Measurements from ENCODE around the gene VPS52.

The VPS52 gene

GRCh38 chr6:33203443-33204164, 68.1 kb downstream of the VPS52 start:
- ChIA-PET POLR2A (interaction anchor here (1.2 kb wide), 2 partner anchors 74 to 232 kb away, joined by 3 read pairs; no protein-coding TSS in a partner anchor), CTCF (no interaction called here)
- DNase-seq (ENCODE audit: extremely low spot score), result no peak
- TF ChIP-seq SUZ12 (IDR thresholded peaks at IDR 0.05) (no peak), PKNOX1 (IDR thresholded peaks at IDR 0.05) (no peak), HDGF (IDR thresholded peaks at IDR 0.05; ENCODE audit: borderline replicate concordance) (no peak), TARDBP (IDR thresholded peaks at IDR 0.05) (no peak), BHLHE40 (IDR thresholded peaks at IDR 0.05; ENCODE audit: borderline replicate concordance) (no peak), ARNT (IDR thresholded peaks at IDR 0.05) (no peak), FOXK2 (IDR thresholded peaks at IDR 0.05) (no peak), L3MBTL2 (conservative IDR thresholded peaks at IDR 0.05) (no peak)

DNA sequence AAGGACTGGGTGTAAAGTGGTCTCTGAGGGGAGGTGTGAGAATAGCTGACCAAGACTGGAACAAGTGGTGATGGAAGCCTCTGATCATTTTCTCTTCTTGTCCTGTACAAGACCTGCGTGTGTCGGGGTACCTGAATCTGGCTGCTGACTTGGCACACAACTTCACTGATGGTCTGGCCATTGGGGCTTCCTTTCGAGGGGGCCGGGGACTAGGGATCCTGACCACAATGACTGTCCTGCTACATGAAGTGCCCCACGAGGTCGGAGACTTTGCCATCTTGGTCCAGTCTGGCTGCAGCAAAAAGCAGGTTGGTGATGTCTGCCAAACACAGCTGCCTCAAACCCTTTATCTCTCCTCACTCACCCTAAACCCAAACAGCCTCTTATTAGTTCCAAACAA, 68.9 kb downstream of the VPS52 start:
- TF ChIP-seq CTBP1 (IDR thresholded peaks at IDR 0.05; ENCODE audit: borderline replicate concordance), result no peak
- no peak for TF ChIP-seq SP1 (IDR thresholded peaks at IDR 0.05)
- no peak for TF ChIP-seq FOXA1 (IDR thresholded peaks at IDR 0.05)
- no peak for TF ChIP-seq ZNF384 (IDR thresholded peaks at IDR 0.05)
- no peak for TF ChIP-seq FOXM1 (IDR thresholded peaks at IDR 0.05; ENCODE audit: borderline replicate concordance)
- TF ChIP-seq L3MBTL2 (conservative IDR thresholded peaks at IDR 0.05), result no peak
- TF ChIP-seq FOXK2 (IDR thresholded peaks at IDR 0.05), result no peak
- no peak for TF ChIP-seq PKNOX1 (IDR thresholded peaks at IDR 0.05)
- no peak for TF ChIP-seq NFRKB (IDR thresholded peaks at IDR 0.05)
- TF ChIP-seq LEF1 (IDR thresholded peaks at IDR 0.05; ENCODE audit: borderline replicate concordance), result no peak
- POLR2A ChIA-PET, result interaction anchor here (1.2 kb wide), 2 partner anchors 75 to 231 kb away, joined by 3 read pairs; no protein-coding TSS in a partner anchor
- CTCF ChIA-PET, result no interaction called here
- no peak for DNase-seq (ENCODE audit: extremely low spot score)

GRCh38 chr6:33201935-33202334, 69.7 kb downstream of the VPS52 start:
- CTCF ChIA-PET, result no interaction called here
- POLR2A ChIA-PET, result no interaction called here
- DNase-seq (ENCODE audit: extremely low spot score), result no peak
- TF ChIP-seq CTBP1 (IDR thresholded peaks at IDR 0.05; ENCODE audit: borderline replicate concordance) (no peak), ARNT (IDR thresholded peaks at IDR 0.05) (no peak), ELF4 (IDR thresholded peaks at IDR 0.05) (no peak), FOXK2 (IDR thresholded peaks at IDR 0.05) (no peak), L3MBTL2 (conservative IDR thresholded peaks at IDR 0.05) (no peak), FOXA1 (IDR thresholded peaks at IDR 0.05) (no peak), BHLHE40 (IDR thresholded peaks at IDR 0.05; ENCODE audit: borderline replicate concordance) (no peak), HDGF (IDR thresholded peaks at IDR 0.05; ENCODE audit: borderline replicate concordance) (no peak), SP1 (IDR thresholded peaks at IDR 0.05) (no peak), SUZ12 (IDR thresholded peaks at IDR 0.05) (no peak), NFRKB (IDR thresholded peaks at IDR 0.05) (no peak), PKNOX1 (IDR thresholded peaks at IDR 0.05) (no peak), ZNF384 (IDR thresholded peaks at IDR 0.05) (no peak), LEF1 (IDR thresholded peaks at IDR 0.05; ENCODE audit: borderline replicate concordance) (no peak), FOXM1 (IDR thresholded peaks at IDR 0.05; ENCODE audit: borderline replicate concordance) (no peak), TARDBP (IDR thresholded peaks at IDR 0.05) (no peak)

DNA sequence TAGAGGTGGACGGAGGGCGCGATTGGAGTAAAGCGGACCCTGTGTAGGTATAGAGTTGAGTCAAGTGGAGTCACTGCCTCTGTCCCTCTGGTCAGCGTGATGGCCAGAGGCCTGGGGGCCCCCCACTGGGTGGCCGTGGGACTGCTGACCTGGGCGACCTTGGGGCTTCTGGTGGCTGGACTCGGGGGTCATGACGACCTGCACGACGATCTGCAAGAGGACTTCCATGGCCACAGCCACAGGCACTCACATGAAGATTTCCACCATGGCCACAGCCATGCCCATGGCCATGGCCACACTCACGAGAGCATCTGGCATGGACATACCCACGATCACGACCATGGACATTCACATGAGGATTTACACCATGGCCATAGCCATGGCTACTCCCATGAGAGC, 70.5 kb downstream of the VPS52 start:
- POLR2A ChIA-PET, result no interaction called here
- DNase-seq (ENCODE audit: extremely low spot score), result no peak
- CTCF ChIA-PET, result no interaction called here
- TF ChIP-seq SP1 (IDR thresholded peaks at IDR 0.05), result no peak
- TF ChIP-seq CTBP1 (IDR thresholded peaks at IDR 0.05; ENCODE audit: borderline replicate concordance), result no peak
- TF ChIP-seq PKNOX1 (IDR thresholded peaks at IDR 0.05), result no peak
- TF ChIP-seq TARDBP (IDR thresholded peaks at IDR 0.05), result no peak
- TF ChIP-seq ARNT (IDR thresholded peaks at IDR 0.05), result no peak
- TF ChIP-seq ZNF384 (IDR thresholded peaks at IDR 0.05), result no peak
- no peak for TF ChIP-seq FOXA1 (IDR thresholded peaks at IDR 0.05)
- no peak for TF ChIP-seq HDGF (IDR thresholded peaks at IDR 0.05; ENCODE audit: borderline replicate concordance)
- no peak for TF ChIP-seq SUZ12 (IDR thresholded peaks at IDR 0.05)
- TF ChIP-seq NFRKB (IDR thresholded peaks at IDR 0.05), result no peak
- no peak for TF ChIP-seq L3MBTL2 (conservative IDR thresholded peaks at IDR 0.05)
- no peak for TF ChIP-seq FOXM1 (IDR thresholded peaks at IDR 0.05; ENCODE audit: borderline replicate concordance)
- TF ChIP-seq FOXK2 (IDR thresholded peaks at IDR 0.05), result no peak
- TF ChIP-seq ELF4 (IDR thresholded peaks at IDR 0.05), result no peak
- no peak for TF ChIP-seq BHLHE40 (IDR thresholded peaks at IDR 0.05; ENCODE audit: borderline replicate concordance)
- TF ChIP-seq LEF1 (IDR thresholded peaks at IDR 0.05; ENCODE audit: borderline replicate concordance), result no peak
